GM19023 (cell line): ENCODE data around the gene EIF4G1.

ENCODE experiments used
- ATAC-seq: cut with Tn5 transposase; IDR thresholded peaks from one replicate; pipeline ENCODE4 v1.9.1; 2021; ENCODE audit warnings: mild to moderate bottlenecking, moderate library complexity; ENCODE audit not compliant: unreplicated experiment

The EIF4G1 gene

GRCh38 chr3:184381261-184382224 lies 67.1 kb downstream of the EIF4G1 start:
- no peak for ATAC-seq

- no peak for ATAC-seq
These were observed 68.1 kb downstream of the EIF4G1 start for GRCh38 chr3:184382326-184383032.

- no peak for ATAC-seq
These were observed 68.8 kb downstream of the EIF4G1 start for GRCh38 chr3:184383033-184383740.

GRCh38 chr3:184384342-184384741 lies 69.9 kb downstream of the EIF4G1 start:
- no peak for ATAC-seq
